Adipose tissue (tissue), 3 donors: ENCODE data around the gene STK11IP. TPM values are rescaled to one million over a fixed set of nuclear protein-coding genes. Genes with fewer than 3 reads are reported as not detected.

Source experiments
- H3K27ac ChIP-seq: one replicate; pipeline ENCODE4 v1.5.1; 2013; ENCODE audit warnings: low read depth, low read length
- WGBS, 3 donors: extraction: QIAGEN DNeasy Blood & Tissue Kit; methylation state at CpG; one replicate each; pipeline ENCODE4 v1.1.7; 2013; 5-methylcytosine and 5-hydroxymethylcytosine counted together
- polyA plus RNA-seq, 3 donors: library from polyadenylated mRNA; stranded (reverse); fragments of 200-250 nt; gene quantifications; one replicate each; pipeline ENCODE4 v1.2.3, GENCODE V29; 2013
- donor health status: healthy with polysubstance abuse.
- donor health status: Bipolar disorder and iron deficiency.
- donor health status: healthy.

The STK11IP gene
- polyA plus RNA-seq, 3 donors = 13.0 to 16.8 (median 15.7) TPM

- 85 to 89% (median 88%) methylated on average over 3 of the region's 3 CpGs for WGBS, 3 donors
- H3K27ac ChIP-seq = no peak overlapping the region
These were observed 36.8 kb upstream of the STK11IP start for GRCh38 chr2:219560893-219561178.

GRCh38 chr2:219561179-219562048, 36.2 kb upstream of the STK11IP start:
- WGBS, 3 donors = 79 to 85% (median 80%) methylated on average over 24 of the region's 24 CpGs
- no peak overlapping the region for H3K27ac ChIP-seq

DNA sequence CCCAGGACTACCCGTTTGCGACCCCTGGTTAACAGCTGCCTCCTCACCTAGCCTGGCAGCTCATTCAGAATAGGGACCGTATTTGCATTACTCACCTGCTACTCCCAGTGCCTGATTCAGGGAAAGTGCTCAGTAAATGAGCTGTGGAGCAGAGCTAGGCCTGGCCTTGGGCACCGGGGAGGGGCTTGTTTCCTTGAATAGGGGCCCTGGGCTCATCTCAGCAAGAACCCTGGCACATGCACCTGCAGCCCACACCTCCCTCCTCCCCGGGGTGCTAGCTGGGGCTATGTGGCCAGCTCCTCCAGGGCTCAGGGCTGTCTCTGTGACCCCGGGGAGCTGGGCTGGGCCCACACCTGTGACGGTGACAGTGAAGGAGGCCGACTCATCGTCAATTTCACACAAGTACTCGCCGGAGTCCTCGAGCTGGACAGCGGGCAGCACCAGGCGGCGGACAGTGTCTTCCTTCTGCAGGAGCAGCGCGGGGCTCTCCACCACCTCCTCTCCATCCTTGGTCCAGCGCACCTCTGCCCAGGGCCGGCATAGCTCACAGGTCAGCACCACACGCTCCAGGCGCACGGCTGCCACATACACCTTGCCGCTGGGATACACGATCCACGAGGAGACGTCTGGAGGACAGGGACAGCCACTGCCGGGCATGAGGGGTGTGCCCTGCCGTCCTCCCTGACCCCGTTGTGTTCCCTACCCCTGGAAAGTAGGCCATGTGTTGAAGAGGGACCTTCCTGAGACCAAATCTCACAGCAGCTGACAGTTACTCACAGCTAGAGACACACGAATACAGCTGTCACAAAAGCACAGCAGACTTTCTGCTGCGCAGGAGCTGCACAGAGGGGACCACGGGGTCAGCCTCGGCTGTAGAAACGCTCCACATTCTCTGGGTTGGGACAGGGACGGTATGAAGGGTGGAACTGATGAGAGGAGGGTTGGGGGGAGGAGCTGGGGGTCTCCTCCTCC, 35.3 kb upstream of the STK11IP start:
- no peak overlapping the region for H3K27ac ChIP-seq
- WGBS, 3 donors = 78 to 88% (median 83%) methylated on average over 35 of the region's 35 CpGs

DNA sequence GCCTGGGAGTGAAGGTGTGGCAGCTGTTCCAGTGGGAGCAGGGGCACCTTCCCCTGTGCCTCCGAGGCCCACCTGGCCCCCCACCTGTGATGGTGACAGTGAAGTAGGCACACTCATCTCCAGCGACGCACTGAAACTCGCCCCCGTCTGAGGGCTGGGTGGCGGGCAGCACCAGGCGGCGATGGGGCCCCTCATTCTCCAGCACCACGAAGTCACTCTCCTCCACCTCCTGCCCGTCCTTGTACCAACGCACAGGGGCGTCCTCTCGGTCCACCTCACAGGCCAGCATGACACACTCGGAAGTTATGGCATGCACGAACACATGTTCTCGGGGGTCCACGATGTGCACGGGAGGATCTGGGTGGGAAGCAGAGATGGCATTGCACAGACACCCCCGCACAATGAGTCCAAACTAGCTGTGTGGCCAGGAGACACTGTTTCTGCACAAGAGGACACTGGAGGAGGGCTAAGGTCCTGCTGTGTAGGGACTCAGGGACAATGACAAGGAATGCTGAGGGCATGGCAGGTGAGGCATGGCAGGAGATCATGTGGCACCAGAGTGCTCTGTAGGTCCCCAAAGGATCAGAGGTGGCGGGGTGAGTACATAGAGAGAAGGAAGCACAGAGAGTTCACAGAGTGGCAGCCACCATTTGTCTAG, 34.3 kb upstream of the STK11IP start:
- WGBS, 3 donors = 93% methylated on average over 20 of the region's 20 CpGs

GRCh38 chr2:219565130-219566080, 32.3 kb upstream of the STK11IP start:
- 85 to 89% (median 87%) methylated on average over 21 of the region's 21 CpGs for WGBS, 3 donors
- no peak overlapping the region for H3K27ac ChIP-seq

More for the DNA sequence above, 34.3 kb upstream of the STK11IP start:
- no peak overlapping the region for H3K27ac ChIP-seq

DNA sequence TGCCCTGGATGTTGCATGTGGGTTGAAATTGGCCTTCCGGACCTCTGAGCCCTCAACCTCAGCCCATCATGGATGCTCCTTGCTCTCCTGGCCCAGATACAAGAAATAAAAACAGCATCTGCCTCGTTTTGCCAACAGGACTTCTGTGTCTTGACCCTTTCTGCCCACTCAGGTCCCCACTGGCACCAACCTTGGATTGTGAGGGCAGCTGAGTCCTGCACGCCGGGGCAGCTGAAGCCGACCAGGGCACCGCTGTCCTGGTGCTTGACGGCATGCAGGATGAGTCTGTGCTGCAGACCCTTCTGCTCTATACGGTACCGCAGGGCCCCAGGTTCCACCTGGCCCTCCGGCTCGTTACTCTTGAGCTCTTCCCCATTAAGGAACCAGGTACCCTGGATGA, 31.0 kb upstream of the STK11IP start:
- no peak overlapping the region for H3K27ac ChIP-seq
- WGBS, 3 donors = 87 to 92% (median 89%) methylated on average over 11 of the region's 11 CpGs

GRCh38 chr2:219567131-219567530, 30.5 kb upstream of the STK11IP start:
- H3K27ac ChIP-seq = no peak overlapping the region
- WGBS, 3 donors = 93 to 96% (median 96%) methylated on average over 18 of the region's 18 CpGs

- 89 to 92% (median 91%) methylated on average over 35 of the region's 35 CpGs for WGBS, 3 donors
- no peak overlapping the region for H3K27ac ChIP-seq
These were observed 29.8 kb upstream of the STK11IP start for GRCh38 chr2:219567791-219568361.

GRCh38 chr2:219569041-219569440, 28.6 kb upstream of the STK11IP start:
- WGBS, 3 donors = 94 to 97% (median 96%) methylated on average over 6 of the region's 6 CpGs
- H3K27ac ChIP-seq = no peak overlapping the region

DNA sequence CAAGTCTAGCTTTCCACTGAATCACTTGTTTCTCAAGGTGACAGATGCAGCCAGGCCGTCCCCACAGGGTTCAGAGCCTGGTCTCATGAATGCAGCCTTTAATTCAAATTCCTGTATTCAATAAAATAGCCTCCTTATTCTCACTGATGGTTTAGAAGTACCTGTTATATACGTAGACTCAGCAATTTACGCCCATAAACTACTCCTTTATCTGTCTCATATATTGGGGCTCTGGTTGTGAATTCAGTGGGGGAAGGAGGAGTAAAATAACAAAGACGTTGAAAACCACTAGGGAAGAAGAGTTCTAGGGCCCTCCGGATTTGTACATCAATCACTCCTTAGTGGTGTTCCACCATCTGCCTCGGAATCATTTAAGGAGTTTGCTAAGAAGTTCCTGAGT, 28.0 kb upstream of the STK11IP start:
- H3K27ac ChIP-seq = no peak overlapping the region

DNA sequence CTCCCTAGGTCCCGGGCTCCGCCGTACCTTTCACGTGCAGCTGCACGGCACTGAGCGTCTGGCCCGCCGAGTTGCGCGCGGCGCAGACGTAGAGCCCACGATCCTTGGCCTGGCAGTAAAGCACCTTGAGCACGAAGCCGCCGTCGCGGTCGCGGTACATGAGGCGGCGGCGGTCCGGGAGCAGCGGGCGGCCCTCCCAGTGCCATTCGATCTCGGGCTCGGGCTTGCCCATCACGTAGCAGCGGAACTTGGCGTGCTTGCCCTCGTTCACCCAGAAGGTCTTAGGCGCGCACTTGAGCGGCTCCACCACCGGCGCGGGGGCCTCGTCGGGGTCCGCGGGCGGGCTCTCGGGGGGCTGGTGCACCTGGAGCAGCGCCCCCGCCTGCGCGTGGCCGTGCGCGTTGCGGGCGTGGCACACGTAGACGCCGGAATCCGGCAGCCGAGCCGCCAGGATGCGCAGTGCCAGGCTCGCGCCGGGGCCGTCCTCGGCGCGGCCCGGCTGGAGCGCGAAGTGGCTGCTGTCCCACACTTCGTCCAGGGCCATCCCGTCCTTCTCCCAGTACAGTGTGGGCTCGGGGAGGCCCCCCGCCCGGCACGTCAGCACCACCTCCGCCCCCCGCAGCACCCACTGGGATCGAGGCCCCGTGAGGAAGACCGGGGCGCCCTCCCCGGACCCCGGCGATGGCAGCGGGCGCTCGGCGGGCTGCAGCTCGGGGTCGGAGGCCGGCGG, 27.3 kb upstream of the STK11IP start:
- no peak overlapping the region for H3K27ac ChIP-seq
- 12 to 18% (median 13%) methylated on average over 81 to 95 of the region's 95 CpGs for WGBS, 3 donors

More for the DNA sequence above, 28.0 kb upstream of the STK11IP start:
- WGBS, 3 donors = 82 to 84% (median 84%) methylated on average over 6 of the region's 6 CpGs

DNA sequence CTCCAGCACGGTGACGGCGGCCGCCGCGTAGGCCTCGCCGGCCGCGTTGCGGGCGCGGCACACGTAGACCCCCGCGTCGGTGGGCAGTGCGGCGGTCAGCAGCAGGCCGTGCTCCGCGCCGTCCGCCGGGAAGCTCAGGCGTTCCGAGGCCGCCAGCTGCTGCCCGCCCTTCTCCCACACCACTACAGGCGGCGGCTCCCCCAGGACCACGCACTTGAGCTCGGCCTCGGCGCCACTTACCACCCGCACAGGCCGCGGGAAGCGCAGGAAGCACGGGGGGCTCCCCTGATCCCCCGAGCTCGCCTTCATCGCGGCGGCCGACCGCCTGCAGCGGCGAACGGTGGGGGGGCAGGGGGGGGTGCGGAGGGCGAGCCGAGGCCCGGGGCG, 26.7 kb upstream of the STK11IP start:
- WGBS, 3 donors = 0 to 2% (median 1%) methylated on average over 34 to 53 of the region's 55 CpGs
- no peak overlapping the region for H3K27ac ChIP-seq

GRCh38 chr2:219571311-219572236, 26.1 kb upstream of the STK11IP start, which contains the start of gene OBSL1:
Gene OBSL1, minus strand, starts transcription at chr2:219571539. Its CDS starts 307 bp downstream, at chr2:219571232.
- no peak within 1 kb of the TSS for H3K27ac ChIP-seq
- WGBS, 3 donors = 3 to 10% (median 8%) methylated on average over 39 to 42 of the region's 42 CpGs

- WGBS, 3 donors = 76 to 90% (median 89%) methylated on average over 13 of the region's 13 CpGs
- H3K27ac ChIP-seq = no peak within 1 kb of the TSS
These were observed 25.2 kb upstream of the STK11IP start, which contains the start of gene INHA for GRCh38 chr2:219572237-219573001. Gene INHA, plus strand, starts transcription at chr2:219572310. Its CDS starts 65 bp downstream, at chr2:219572375.

DNA sequence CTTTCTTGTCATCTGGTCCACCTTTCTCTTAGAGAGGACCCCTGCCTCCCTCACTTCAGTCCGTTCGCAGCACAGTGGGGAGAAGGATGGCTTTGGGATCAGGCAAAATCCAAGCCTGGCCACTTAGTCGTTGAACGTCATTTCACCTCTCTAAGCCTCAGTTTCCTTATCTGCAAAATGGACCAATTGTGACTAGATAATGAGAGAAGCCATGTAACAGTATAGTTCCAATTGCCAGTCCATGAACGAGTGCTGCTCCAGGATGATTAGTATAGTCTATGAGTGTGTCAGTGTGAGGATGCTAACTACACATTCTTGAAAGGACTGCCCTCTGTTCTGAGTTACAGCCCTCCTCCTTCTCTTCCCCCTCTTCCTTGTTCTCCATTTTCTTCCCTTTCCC, 24.5 kb upstream of the STK11IP start:
- WGBS, 3 donors = 76 to 83% (median 80%) methylated on average over 5 of the region's 5 CpGs
- no peak overlapping the region for H3K27ac ChIP-seq
